C4-2B (cell line): ENCODE data around the gene WDR6.

Experiments
- CTCF ChIP-seq: fragments of 450-650 bp; conservative IDR thresholded peaks from 2 replicates; pipeline ENCODE4 v1.5.1; 2017; ENCODE audit warnings: mild to moderate bottlenecking
- ZFX ChIP-seq: fragments of 450-650 bp; IDR thresholded peaks from 2 replicates; pipeline ENCODE4 v1.6.1; 2017

GRCh38 chr3:49025005-49025792 is 18.0 kb downstream of the WDR6 start:
- TF ChIP-seq CTCF (no peak), ZFX (no peak)
